Measurements from ENCODE around the gene TSHB. TPM values are rescaled to one million over a fixed set of nuclear protein-coding genes. Genes with fewer than 3 reads are reported as not detected.

TSHB gene
- total and polyA plus RNA-seq, 9 donors: not detected

DNA sequence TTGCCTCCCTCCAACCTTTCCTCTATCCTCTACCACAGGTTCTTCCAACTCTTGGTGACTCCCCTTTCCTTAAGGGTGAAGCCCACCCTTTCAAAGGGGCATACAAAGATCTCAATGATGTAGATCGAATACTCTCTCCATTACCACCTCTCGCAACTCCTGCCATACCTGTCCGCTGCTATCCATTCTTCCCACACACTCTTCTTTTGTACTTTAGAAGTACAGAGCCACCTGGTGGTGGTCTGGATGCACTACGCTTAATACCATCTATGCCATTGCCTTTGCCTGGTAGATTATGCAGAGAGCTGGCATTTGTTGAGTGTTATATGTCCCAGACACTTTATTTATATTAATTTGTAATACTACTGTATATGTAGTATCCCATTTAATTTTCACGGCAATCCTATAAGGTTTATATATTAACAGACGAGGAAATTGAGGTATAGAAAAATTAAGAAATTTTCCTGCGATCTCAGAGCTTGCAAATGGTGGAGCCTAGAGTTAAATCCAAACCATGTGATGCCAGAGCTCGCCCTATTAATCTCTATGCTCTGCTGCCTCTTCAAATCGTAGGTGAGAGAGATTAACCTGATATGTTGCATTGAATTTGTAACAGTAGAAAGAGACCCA is 22.9 kb downstream of the TSHB start:
- H3K4me3 ChIP-seq: no peak overlapping the region
- intact Hi-C loops (cut with DNase I): no loop called here
- H3K4me1 ChIP-seq (ENCODE audit: insufficient read depth): no peaks in the 10 kb centered on the region
- TF ChIP-seq EP300 (IDR thresholded peaks at IDR 0.05) (no peak), POLR2A (IDR thresholded peaks at IDR 0.05) (no peak)
- TF ChIP-seq, protein P1, sequence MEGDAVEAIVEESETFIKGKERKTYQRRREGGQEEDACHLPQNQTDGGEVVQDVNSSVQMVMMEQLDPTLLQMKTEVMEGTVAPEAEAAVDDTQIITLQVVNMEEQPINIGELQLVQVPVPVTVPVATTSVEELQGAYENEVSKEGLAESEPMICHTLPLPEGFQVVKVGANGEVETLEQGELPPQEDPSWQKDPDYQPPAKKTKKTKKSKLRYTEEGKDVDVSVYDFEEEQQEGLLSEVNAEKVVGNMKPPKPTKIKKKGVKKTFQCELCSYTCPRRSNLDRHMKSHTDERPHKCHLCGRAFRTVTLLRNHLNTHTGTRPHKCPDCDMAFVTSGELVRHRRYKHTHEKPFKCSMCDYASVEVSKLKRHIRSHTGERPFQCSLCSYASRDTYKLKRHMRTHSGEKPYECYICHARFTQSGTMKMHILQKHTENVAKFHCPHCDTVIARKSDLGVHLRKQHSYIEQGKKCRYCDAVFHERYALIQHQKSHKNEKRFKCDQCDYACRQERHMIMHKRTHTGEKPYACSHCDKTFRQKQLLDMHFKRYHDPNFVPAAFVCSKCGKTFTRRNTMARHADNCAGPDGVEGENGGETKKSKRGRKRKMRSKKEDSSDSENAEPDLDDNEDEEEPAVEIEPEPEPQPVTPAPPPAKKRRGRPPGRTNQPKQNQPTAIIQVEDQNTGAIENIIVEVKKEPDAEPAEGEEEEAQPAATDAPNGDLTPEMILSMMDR (IDR thresholded peaks at IDR 0.05): peak in 1 of 3 donors; percentile 26
- peak in 2 of 5 donors; percentile 24 to 53 for DNase-seq
- H3K27ac ChIP-seq: no peak overlapping the region
- H3K9me3 ChIP-seq: no peaks in the 10 kb centered on the region
- WGBS, 3 donors: 39 to 53% (median 40%) methylated on average over 9 of the region's 9 CpGs
- no peaks in the 10 kb centered on the region for H3K27me3 ChIP-seq
- no peaks in the 10 kb centered on the region for H3K36me3 ChIP-seq

DNA sequence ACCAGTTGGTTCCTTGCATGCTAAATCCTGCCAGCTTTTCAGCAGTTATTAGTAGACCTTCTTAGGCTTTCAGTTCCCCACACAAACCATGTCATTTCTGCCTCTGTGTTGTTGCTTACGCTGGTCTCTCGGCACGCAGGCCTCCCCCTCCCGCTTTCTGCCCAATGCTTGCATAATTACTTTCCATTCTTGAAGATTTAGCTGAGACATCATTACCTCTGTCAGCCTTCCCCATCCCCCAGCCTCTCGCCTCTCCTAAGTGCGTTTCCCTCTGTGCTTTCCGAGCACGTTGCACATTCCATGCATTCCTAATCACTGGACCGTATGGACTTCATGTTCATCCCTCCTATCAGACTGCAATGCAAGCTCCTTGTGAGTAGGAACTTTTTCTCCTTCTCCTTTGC is 26.8 kb downstream of the TSHB start:
- DNase-seq: peak in 1 of 5 donors; percentile 40
- Histone ChIP-seq H3K36me3 (no peaks in the 10 kb centered on the region), H3K27me3 (no peaks in the 10 kb centered on the region), H3K4me3 (no peak overlapping the region), H3K9me3 (no peaks in the 10 kb centered on the region), H3K4me1 (ENCODE audit: insufficient read depth) (no peaks in the 10 kb centered on the region), H3K27ac (no peak overlapping the region)
- WGBS, 3 donors: 5 to 13% (median 10%) methylated on average over 9 of the region's 9 CpGs
- intact Hi-C loops (cut with DNase I): no loop called here
- no peak for TF ChIP-seq POLR2A (IDR thresholded peaks at IDR 0.05)
- no peak for TF ChIP-seq EP300 (IDR thresholded peaks at IDR 0.05)
- TF ChIP-seq, protein P1 (IDR thresholded peaks at IDR 0.05): no peak

DNA sequence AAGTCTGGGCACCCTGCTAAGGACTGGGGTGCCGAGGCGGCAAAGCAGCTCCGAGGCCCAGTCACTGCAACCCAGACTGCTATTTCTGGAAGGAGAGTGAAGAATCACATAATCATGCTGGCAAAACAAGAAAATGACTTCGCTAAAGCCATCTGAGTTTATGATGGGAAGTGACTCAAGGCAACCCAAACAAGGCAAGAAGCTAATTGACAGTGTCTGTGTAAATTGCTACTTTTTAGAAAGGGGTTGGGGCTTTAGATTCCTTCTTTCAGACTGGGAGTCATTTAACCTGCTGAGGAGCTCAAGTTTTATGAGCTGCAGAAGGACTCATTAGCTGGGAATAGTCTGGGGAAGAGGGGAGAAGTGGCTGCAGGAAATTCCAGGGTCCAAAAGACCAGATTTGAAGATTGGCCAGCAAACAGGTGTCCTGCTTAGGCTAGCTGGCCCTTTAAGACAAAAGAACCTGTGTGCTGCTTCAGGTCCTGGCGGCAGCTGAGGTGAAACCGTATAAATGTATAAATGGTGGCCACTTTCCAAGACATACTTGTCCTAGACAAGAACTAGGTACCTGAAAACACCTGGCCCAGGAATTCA is 28.1 kb downstream of the TSHB start:
- Histone ChIP-seq H3K27me3 (no peaks in the 10 kb centered on the region), H3K4me3 (no peak overlapping the region), H3K9me3 (no peaks in the 10 kb centered on the region), H3K36me3 (no peaks in the 10 kb centered on the region), H3K4me1 (ENCODE audit: insufficient read depth) (no peaks in the 10 kb centered on the region), H3K27ac (no peak overlapping the region)
- intact Hi-C loops (cut with DNase I): no loop called here
- 92 to 94% (median 92%) methylated on average over 6 of the region's 6 CpGs for WGBS, 3 donors
- no peak for TF ChIP-seq EP300 (IDR thresholded peaks at IDR 0.05)
- TF ChIP-seq, protein P1 (IDR thresholded peaks at IDR 0.05): no peak
- no peak for TF ChIP-seq POLR2A (IDR thresholded peaks at IDR 0.05)
- no peak for DNase-seq

DNA sequence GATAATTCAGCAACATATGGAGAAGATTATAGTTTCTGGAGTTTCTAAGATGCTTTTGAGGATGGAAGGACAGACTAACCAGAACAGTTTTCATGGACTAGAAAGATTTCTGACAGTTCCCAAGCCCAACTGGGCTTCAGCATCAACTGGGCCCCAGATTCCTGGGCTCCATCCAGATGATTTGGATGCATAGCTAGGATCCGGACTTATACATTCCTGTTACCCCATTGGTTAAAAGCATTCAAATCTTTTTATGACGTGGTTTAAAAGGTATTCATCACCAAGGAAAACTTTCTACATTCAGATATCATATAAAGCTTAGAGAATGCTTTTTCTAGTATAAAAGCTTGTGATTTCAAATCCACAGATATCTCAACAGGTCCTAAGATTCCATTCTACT is 29.7 kb downstream of the TSHB start:
- no peak overlapping the region for H3K27ac ChIP-seq
- intact Hi-C loops (cut with DNase I): no loop called here
- no peaks in the 10 kb centered on the region for H3K4me1 ChIP-seq (ENCODE audit: insufficient read depth)
- DNase-seq: no peak
- no peaks in the 10 kb centered on the region for H3K27me3 ChIP-seq
- WGBS, 3 donors: 38 to 46% (median 42%) methylated on average over 2 of the region's 2 CpGs
- no peaks in the 10 kb centered on the region for H3K9me3 ChIP-seq
- no peaks in the 10 kb centered on the region for H3K36me3 ChIP-seq
- TF ChIP-seq EP300 (IDR thresholded peaks at IDR 0.05): no peak
- TF ChIP-seq, protein P1 (IDR thresholded peaks at IDR 0.05): no peak
- TF ChIP-seq POLR2A (IDR thresholded peaks at IDR 0.05): no peak
- H3K4me3 ChIP-seq: no peak overlapping the region

All from ovary (tissue), 9 donors.